ENCODE measurements around the gene TAS1R2.

- TF ChIP-seq CTCF (IDR thresholded peaks at IDR 0.05) (no peak), RCOR1 (IDR thresholded peaks at IDR 0.05; ENCODE audit: low read length) (no peak), SIN3A (IDR thresholded peaks at IDR 0.05; ENCODE audit: borderline replicate concordance, low read depth, low read length) (no peak), SMC3 (IDR thresholded peaks at IDR 0.05; ENCODE audit: low read depth, low read length) (no peak), POLR2AphosphoS5 (IDR thresholded peaks at IDR 0.05; ENCODE audit: low read depth, low read length) (no peak), GATA2 (CRISPR knock-in tag; IDR thresholded peaks at IDR 0.05) (peak; percentile 75), ELF1 (IDR thresholded peaks at IDR 0.05) (no peak; the same call in 1 of the 2 replicates), YY1 (IDR thresholded peaks at IDR 0.05; ENCODE audit: low read depth) (no peak), TEAD4 (IDR thresholded peaks at IDR 0.05; ENCODE audit: borderline replicate concordance, insufficient read depth) (no peak)
Observed at GRCh38 chr1:18902523-18903290, 43.2 kb upstream of the TAS1R2 start, which contains the start of gene ALDH4A1.
